ENCODE measurements around the gene SARDH.

DNA sequence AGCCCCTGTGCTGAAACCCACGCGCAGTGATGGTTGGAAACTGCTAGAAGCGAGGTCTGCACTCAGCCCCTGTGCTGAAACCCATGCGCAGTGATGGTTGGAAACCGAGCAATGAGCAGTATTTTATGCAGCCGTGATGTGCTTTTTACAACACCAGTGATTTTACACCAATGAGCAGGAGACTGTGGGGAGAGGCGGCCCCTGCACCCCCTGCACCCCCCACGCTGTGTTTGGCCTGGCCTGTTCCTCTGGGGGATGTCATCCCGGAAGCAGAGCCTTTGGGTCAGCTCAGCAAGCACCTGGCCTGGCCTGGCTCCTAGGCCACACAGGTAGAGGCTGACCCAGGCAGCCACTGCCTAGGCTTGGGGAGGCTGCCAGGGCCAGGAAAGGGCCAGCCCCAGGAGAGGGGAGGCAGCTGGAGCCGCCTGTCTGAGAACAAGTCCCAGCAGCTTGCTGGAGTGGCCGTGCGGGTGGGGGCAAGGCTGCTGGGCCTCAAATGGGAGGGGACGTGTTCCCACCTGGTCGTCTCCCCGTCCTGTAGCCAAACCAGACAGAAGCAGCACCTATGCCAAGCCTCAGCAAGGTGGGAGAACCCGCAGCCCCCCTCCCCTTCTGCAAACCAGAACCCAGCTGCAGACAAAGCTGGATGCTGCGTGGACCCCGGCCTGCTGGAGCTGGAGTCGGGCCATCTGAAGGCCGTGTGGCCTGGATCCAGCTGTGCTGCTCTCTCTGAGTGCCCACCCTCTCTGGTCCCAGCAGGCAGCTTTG lies 55.1 kb downstream of the SARDH start:
- TF ChIP-seq, protein P1, sequence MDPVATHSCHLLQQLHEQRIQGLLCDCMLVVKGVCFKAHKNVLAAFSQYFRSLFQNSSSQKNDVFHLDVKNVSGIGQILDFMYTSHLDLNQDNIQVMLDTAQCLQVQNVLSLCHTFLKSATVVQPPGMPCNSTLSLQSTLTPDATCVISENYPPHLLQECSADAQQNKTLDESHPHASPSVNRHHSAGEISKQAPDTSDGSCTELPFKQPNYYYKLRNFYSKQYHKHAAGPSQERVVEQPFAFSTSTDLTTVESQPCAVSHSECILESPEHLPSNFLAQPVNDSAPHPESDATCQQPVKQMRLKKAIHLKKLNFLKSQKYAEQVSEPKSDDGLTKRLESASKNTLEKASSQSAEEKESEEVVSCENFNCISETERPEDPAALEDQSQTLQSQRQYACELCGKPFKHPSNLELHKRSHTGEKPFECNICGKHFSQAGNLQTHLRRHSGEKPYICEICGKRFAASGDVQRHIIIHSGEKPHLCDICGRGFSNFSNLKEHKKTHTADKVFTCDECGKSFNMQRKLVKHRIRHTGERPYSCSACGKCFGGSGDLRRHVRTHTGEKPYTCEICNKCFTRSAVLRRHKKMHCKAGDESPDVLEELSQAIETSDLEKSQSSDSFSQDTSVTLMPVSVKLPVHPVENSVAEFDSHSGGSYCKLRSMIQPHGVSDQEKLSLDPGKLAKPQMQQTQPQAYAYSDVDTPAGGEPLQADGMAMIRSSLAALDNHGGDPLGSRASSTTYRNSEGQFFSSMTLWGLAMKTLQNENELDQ (tag by site-specific recombination; IDR thresholded peaks at IDR 0.05; ENCODE audit: low read depth) = no peak
- TF ChIP-seq MEIS1 (CRISPR knock-in tag; IDR thresholded peaks at IDR 0.05; ENCODE audit: borderline replicate concordance) (no peak), ZFP37 (tag by site-specific recombination; IDR thresholded peaks at IDR 0.05) (no peak), ZNF416 (tag by site-specific recombination; IDR thresholded peaks at IDR 0.05) (no peak), ZNF274 (IDR thresholded peaks at IDR 0.05; ENCODE audit: low read length) (no peak), ZNF274 (tag by site-specific recombination; IDR thresholded peaks at IDR 0.05; ENCODE audit: borderline replicate concordance) (no peak), ZNF785 (tag by site-specific recombination; IDR thresholded peaks at IDR 0.05) (no peak), ZNF248 (tag by site-specific recombination; IDR thresholded peaks at IDR 0.05) (no peak), ZNF510 (tag by site-specific recombination; IDR thresholded peaks at IDR 0.05; ENCODE audit: insufficient replicate concordance) (no peak), ZNF19 (tag by site-specific recombination; IDR thresholded peaks at IDR 0.05; ENCODE audit: low read depth) (no peak), ZXDB (tag by site-specific recombination; IDR thresholded peaks at IDR 0.05) (no peak)
- TF ChIP-seq, protein P2, sequence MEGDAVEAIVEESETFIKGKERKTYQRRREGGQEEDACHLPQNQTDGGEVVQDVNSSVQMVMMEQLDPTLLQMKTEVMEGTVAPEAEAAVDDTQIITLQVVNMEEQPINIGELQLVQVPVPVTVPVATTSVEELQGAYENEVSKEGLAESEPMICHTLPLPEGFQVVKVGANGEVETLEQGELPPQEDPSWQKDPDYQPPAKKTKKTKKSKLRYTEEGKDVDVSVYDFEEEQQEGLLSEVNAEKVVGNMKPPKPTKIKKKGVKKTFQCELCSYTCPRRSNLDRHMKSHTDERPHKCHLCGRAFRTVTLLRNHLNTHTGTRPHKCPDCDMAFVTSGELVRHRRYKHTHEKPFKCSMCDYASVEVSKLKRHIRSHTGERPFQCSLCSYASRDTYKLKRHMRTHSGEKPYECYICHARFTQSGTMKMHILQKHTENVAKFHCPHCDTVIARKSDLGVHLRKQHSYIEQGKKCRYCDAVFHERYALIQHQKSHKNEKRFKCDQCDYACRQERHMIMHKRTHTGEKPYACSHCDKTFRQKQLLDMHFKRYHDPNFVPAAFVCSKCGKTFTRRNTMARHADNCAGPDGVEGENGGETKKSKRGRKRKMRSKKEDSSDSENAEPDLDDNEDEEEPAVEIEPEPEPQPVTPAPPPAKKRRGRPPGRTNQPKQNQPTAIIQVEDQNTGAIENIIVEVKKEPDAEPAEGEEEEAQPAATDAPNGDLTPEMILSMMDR (tag by site-specific recombination; IDR thresholded peaks at IDR 0.05) = no peak
- TF ChIP-seq, protein P3, sequence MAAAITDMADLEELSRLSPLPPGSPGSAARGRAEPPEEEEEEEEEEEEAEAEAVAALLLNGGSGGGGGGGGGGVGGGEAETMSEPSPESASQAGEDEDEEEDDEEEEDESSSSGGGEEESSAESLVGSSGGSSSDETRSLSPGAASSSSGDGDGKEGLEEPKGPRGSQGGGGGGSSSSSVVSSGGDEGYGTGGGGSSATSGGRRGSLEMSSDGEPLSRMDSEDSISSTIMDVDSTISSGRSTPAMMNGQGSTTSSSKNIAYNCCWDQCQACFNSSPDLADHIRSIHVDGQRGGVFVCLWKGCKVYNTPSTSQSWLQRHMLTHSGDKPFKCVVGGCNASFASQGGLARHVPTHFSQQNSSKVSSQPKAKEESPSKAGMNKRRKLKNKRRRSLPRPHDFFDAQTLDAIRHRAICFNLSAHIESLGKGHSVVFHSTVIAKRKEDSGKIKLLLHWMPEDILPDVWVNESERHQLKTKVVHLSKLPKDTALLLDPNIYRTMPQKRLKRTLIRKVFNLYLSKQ (tag by site-specific recombination; IDR thresholded peaks at IDR 0.05; ENCODE audit: borderline replicate concordance) = no peak
- TF ChIP-seq, protein P4, sequence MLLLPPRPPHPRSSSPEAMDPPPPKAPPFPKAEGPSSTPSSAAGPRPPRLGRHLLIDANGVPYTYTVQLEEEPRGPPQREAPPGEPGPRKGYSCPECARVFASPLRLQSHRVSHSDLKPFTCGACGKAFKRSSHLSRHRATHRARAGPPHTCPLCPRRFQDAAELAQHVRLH (tag by site-specific recombination; IDR thresholded peaks at IDR 0.05) = no peak

All from HEK293 (cell line).